Measurements from ENCODE around the gene FREM3. TPM values are rescaled to one million over a fixed set of nuclear protein-coding genes. Genes with fewer than 3 reads are reported as not detected.
A peak's percentile ranks its signal among the peaks of the same experiment; 100 is the strongest.
"Not testable (repeated sequence)": the region's sequence is repeated elsewhere in the genome, so short reads cannot be mapped to it uniquely, and the experiment has no call there.

FREM3 gene
- total RNA-seq, 1 experiment from 2014 or later, result not detected

- DNase-seq (ENCODE audit: low read depth), result no peak
These were observed 119.0 kb downstream of the FREM3 start for GRCh38 chr4:143581331-143581946.

GRCh38 chr4:143575331-143575730, 125.1 kb downstream of the FREM3 start:
- no peak for DNase-seq (ENCODE audit: low read depth)

GRCh38 chr4:143564472-143564871, 136.0 kb downstream of the FREM3 start:
- no peak for DNase-seq (ENCODE audit: low read depth)

- DNase-seq (ENCODE audit: low read depth), result no peak
These were observed 140.7 kb downstream of the FREM3 start for GRCh38 chr4:143559757-143560147.

- peak; percentile 48 for DNase-seq (ENCODE audit: low read depth)
These were observed 141.4 kb downstream of the FREM3 start for GRCh38 chr4:143558823-143559756.

GRCh38 chr4:143558286-143558685, 142.2 kb downstream of the FREM3 start:
- no peak for DNase-seq (ENCODE audit: low read depth)

- DNase-seq (ENCODE audit: low read depth), result no peak
These were observed 144.8 kb downstream of the FREM3 start for GRCh38 chr4:143555676-143556075.

GRCh38 chr4:143554728-143555597, 145.5 kb downstream of the FREM3 start:
- DNase-seq (ENCODE audit: low read depth), result no peak

- DNase-seq (ENCODE audit: low read depth), result no peak
These were observed 150.5 kb downstream of the FREM3 start for GRCh38 chr4:143549928-143550327.

- no peak for DNase-seq (ENCODE audit: low read depth)
These were observed 160.8 kb downstream of the FREM3 start for GRCh38 chr4:143539670-143540023.

- no peak for DNase-seq (ENCODE audit: low read depth)
These were observed 161.4 kb downstream of the FREM3 start for GRCh38 chr4:143538979-143539669.

GRCh38 chr4:143531788-143532491, 168.5 kb downstream of the FREM3 start:
- DNase-seq (ENCODE audit: low read depth), result no peak

- DNase-seq (ENCODE audit: low read depth), result no peak
These were observed 169.1 kb downstream of the FREM3 start for GRCh38 chr4:143531380-143531779.

GRCh38 chr4:143528046-143528445, 172.4 kb downstream of the FREM3 start:
- not testable (repeated sequence) for DNase-seq (ENCODE audit: low read depth)

Other genes with a start within 250 kb of the FREM3 start
- 23.2 and 28.1 TPM in 2 replicates for gene SMARCA5, start 187.0 kb downstream of the FREM3 start, total RNA-seq (2014; rRNA removed; shearing (Covaris generic))
- not detected in 2 replicates for gene GYPE, start 204.9 kb upstream of the FREM3 start, total RNA-seq (2014; rRNA removed; shearing (Covaris generic))

Data from Daoy (cell line).